H1 (cell line): Measurements from ENCODE around the gene ZNF764.

ENCODE experiments used
- ATF2 ChIP-seq: IDR thresholded peaks from 2 replicates; pipeline ENCODE4 v1.6.1; 2012; ENCODE audit warnings: low read length, inconsistent platforms
- CBX8 ChIP-seq: fragments of 300-800, 300-1000 bp; sonication (generic); IDR thresholded peaks from 2 replicates; pipeline ENCODE4 v1.7.1; 2016; ENCODE audit warnings: low read depth, low read length, borderline replicate concordance
- CEBPB ChIP-seq: IDR thresholded peaks from 2 replicates; pipeline ENCODE4 v1.6.1; 2012; ENCODE audit warnings: low read depth, low read length
- CTCF ChIP-seq, 3 experiments: IDR thresholded peaks; 1 replicate in 2 of 3; 2 replicates in 1 of 3; pipeline versions ENCODE4 v1.5.1 to v1.6.1; 2011; ENCODE audit warnings: low read length in 3 of 3, mild to moderate bottlenecking in 3 of 3, inconsistent platforms in 2 of 3, low read depth in 1 of 3, moderate library complexity in 1 of 3; ENCODE audit not compliant: insufficient read depth in 1 of 3; ENCODE audit errors: control extremely low read depth in 1 of 3
- E2F6 ChIP-seq: IDR thresholded peaks from 2 replicates; pipeline ENCODE4 v1.6.1; 2012; ENCODE audit warnings: inconsistent platforms
- EZH2 ChIP-seq: fragments of 200-600 bp; sonication (generic); IDR thresholded peaks from 2 replicates; pipeline ENCODE4 v1.7.1; 2012; ENCODE audit warnings: low read depth, mild to moderate bottlenecking, moderate library complexity, low read length, inconsistent platforms; ENCODE audit not compliant: severe bottlenecking
- FOSL1 ChIP-seq: IDR thresholded peaks from 2 replicates; pipeline ENCODE4 v1.6.1; 2011; ENCODE audit warnings: mild to moderate bottlenecking, low read depth, low read length, moderate library complexity; ENCODE audit not compliant: insufficient read depth
- MAX ChIP-seq: IDR thresholded peaks from 2 replicates; pipeline ENCODE4 v1.6.1; 2012; ENCODE audit warnings: inconsistent platforms
- POLR2A ChIP-seq, 2 experiments: IDR thresholded peaks; 1 replicate in 1 of 2; 2 replicates in 1 of 2; pipeline ENCODE4 v1.6.1; 2011; ENCODE audit warnings: low read depth in 2 of 2, low read length in 2 of 2, mild to moderate bottlenecking in 2 of 2; ENCODE audit errors: control extremely low read depth in 1 of 2
- POLR2AphosphoS5 ChIP-seq: IDR thresholded peaks from 2 replicates; pipeline ENCODE4 v1.6.1; 2011; ENCODE audit warnings: low read depth, low read length
- POU5F1 ChIP-seq: IDR thresholded peaks from 2 replicates; pipeline ENCODE4 v1.6.1; 2011; ENCODE audit warnings: low read depth, mild to moderate bottlenecking, low read length, moderate library complexity
- RFX5 ChIP-seq: IDR thresholded peaks from 2 replicates; pipeline ENCODE4 v1.6.1; 2011; ENCODE audit warnings: low read depth, low read length, improper control_type of control experiment, borderline replicate concordance
- SRF ChIP-seq: IDR thresholded peaks from 2 replicates; pipeline ENCODE4 v1.6.1; 2011; ENCODE audit warnings: mild to moderate bottlenecking, low read depth, low read length, moderate library complexity
- ZNF274 ChIP-seq: IDR thresholded peaks from 2 replicates; pipeline ENCODE4 v1.7.0; 2012; ENCODE audit warnings: low read length, borderline replicate concordance; ENCODE audit errors: extremely low read depth

DNA sequence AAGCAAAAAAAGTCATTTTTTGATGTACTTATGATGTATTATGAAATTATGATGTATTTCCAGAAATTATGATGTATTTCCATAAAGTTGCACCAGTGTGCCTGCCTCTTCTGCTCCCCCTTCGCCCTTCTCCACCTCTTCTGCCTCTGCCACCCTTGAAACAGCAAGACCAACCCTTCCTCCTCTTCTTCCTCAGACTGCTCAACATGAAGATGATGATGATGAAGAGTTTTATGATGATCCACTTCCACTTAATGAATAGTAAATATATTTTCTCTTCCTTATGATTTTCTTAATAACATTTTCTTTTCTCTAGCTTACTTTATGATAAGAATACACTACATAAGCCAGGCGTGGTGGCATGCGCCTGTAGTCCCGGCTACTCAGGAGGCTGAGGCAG is 34.7 kb upstream of the ZNF764 start:
- TF ChIP-seq CEBPB = no peak
- TF ChIP-seq CTCF (IDR thresholded peaks at IDR 0.05; ENCODE audit: control extremely low read depth in 1 of 3, insufficient read depth in 1 of 3, low read depth in 1 of 3, low read length in 3 of 3) = no peak
- TF ChIP-seq SRF = no peak
- no peak for TF ChIP-seq POLR2A (IDR thresholded peaks at IDR 0.05; ENCODE audit: control extremely low read depth in 1 of 2, low read depth in 2 of 2, low read length in 2 of 2)
- no peak for TF ChIP-seq ATF2
- no peak for TF ChIP-seq CBX8
- no peak for TF ChIP-seq E2F6
- TF ChIP-seq ZNF274 = no peak
- no peak for TF ChIP-seq RFX5
- TF ChIP-seq POU5F1 = no peak
- TF ChIP-seq EZH2 = no peak
- TF ChIP-seq MAX = no peak
- TF ChIP-seq FOSL1 = no peak
- no peak for TF ChIP-seq POLR2AphosphoS5
